ENCODE results near the gene NOS3. TPM values are rescaled to one million over a fixed set of nuclear protein-coding genes. Genes with fewer than 3 reads are reported as not detected.

The NOS3 gene
- total and polyA plus RNA-seq, 2 experiments from 2014 or later: 2.6 to 6.1 TPM

DNA sequence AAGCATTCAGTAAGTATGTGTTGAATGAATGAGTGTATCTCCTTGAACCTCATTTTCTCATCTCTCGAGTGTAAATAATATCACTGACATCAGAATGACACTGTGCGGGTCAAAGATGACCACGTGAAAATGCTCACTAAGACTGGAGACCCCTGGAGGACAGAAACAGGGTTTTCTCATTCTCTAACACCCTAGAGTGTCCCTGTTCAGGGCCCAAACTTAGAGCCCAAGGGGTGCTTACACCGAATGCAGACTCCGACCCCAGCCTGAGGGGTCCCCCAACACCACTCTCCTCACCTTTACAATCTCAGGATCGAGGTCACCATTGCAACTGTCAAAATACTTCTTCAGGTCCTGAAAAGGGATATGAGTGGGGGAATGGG is 65.5 kb downstream of the NOS3 start:
- H3K27me3 Mint-ChIP-seq (ENCODE audit: insufficient read depth, low read depth, poor library complexity): peaks cover 39% of the 10 kb centered on the region
- H3K27me3 ChIP-seq (ENCODE audit: insufficient read depth): peaks cover 35% of the 10 kb centered on the region
- no peak for DNase-seq (ENCODE audit: low spot score)
- H2AFZ ChIP-seq: no peak overlapping the region
- H3K36me3 Mint-ChIP-seq (ENCODE audit: low read depth): no peaks in the 10 kb centered on the region
- H3K36me3 ChIP-seq (ENCODE audit: insufficient read depth): no peaks in the 10 kb centered on the region
- peak overlapping the region; percentile 86 for H3K4me3 Mint-ChIP-seq
- H3K9me3 Mint-ChIP-seq: no peaks in the 10 kb centered on the region
- no peaks in the 10 kb centered on the region; the same call in 1 of the 2 replicates for H4K20me1 ChIP-seq (replicated peaks; ENCODE audit: insufficient read depth)
- H3K9me2 ChIP-seq (ENCODE audit: insufficient read depth): no peaks in the 10 kb centered on the region
- H3F3A ChIP-seq (replicated peaks; ENCODE audit: low read depth): peaks cover 6% of the 10 kb centered on the region; the same call in 1 of the 2 replicates
- H3K4me2 ChIP-seq: peak overlapping the region; percentile 94
- 0 out of 2 replicates have a peak, but pooled peaks cover 3% of the 10 kb centered on the region for H3K79me2 ChIP-seq (replicated peaks; ENCODE audit: insufficient read depth)
- H3K27ac Mint-ChIP-seq: no peak overlapping the region
- H3K4me1 Mint-ChIP-seq: peaks cover 37% of the 10 kb centered on the region
- peaks cover 23% of the 10 kb centered on the region for H3K4me1 ChIP-seq (ENCODE audit: insufficient read depth)
- peak overlapping the region; percentile 99; the same call in 1 of the 2 replicates for H3K4me3 ChIP-seq
- TF ChIP-seq, protein P1, sequence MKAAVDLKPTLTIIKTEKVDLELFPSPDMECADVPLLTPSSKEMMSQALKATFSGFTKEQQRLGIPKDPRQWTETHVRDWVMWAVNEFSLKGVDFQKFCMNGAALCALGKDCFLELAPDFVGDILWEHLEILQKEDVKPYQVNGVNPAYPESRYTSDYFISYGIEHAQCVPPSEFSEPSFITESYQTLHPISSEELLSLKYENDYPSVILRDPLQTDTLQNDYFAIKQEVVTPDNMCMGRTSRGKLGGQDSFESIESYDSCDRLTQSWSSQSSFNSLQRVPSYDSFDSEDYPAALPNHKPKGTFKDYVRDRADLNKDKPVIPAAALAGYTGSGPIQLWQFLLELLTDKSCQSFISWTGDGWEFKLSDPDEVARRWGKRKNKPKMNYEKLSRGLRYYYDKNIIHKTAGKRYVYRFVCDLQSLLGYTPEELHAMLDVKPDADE (IDR thresholded peaks at IDR 0.05): no peak
- TF ChIP-seq, protein P2, sequence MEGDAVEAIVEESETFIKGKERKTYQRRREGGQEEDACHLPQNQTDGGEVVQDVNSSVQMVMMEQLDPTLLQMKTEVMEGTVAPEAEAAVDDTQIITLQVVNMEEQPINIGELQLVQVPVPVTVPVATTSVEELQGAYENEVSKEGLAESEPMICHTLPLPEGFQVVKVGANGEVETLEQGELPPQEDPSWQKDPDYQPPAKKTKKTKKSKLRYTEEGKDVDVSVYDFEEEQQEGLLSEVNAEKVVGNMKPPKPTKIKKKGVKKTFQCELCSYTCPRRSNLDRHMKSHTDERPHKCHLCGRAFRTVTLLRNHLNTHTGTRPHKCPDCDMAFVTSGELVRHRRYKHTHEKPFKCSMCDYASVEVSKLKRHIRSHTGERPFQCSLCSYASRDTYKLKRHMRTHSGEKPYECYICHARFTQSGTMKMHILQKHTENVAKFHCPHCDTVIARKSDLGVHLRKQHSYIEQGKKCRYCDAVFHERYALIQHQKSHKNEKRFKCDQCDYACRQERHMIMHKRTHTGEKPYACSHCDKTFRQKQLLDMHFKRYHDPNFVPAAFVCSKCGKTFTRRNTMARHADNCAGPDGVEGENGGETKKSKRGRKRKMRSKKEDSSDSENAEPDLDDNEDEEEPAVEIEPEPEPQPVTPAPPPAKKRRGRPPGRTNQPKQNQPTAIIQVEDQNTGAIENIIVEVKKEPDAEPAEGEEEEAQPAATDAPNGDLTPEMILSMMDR (conservative IDR thresholded peaks at IDR 0.05; ENCODE audit: low read depth in 2 of 2): 0 out of 4 replicates have a peak, but pooled peaks of 1 of the 2 experiments have one; percentile 7
- ATAC-seq: no peak
- H3K27ac ChIP-seq (ENCODE audit: low read depth): no peak overlapping the region

GRCh38 chr7:151056666-151057505 is 66.1 kb downstream of the NOS3 start:
- Histone ChIP-seq H3K4me1 (ENCODE audit: insufficient read depth) (peaks cover 29% of the 10 kb centered on the region), H3K27ac (ENCODE audit: low read depth) (no peak overlapping the region), H2AFZ (peak overlapping the region; percentile 72; the same call in 1 of the 2 replicates), H3F3A (replicated peaks; ENCODE audit: low read depth) (peaks cover 12% of the 10 kb centered on the region), H4K20me1 (replicated peaks; ENCODE audit: insufficient read depth) (no peaks in the 10 kb centered on the region; the same call in 1 of the 2 replicates), H3K9me2 (ENCODE audit: insufficient read depth) (no peaks in the 10 kb centered on the region), H3K4me3 (peak overlapping the region; percentile 99), H3K4me2 (peak overlapping the region; percentile 94), H3K79me2 (replicated peaks; ENCODE audit: insufficient read depth) (0 out of 2 replicates have a peak, but pooled peaks cover 3% of the 10 kb centered on the region), H3K36me3 (ENCODE audit: insufficient read depth) (no peaks in the 10 kb centered on the region), H3K27me3 (ENCODE audit: insufficient read depth) (peaks cover 36% of the 10 kb centered on the region)
- peaks cover 43% of the 10 kb centered on the region for H3K4me1 Mint-ChIP-seq
- H3K4me3 Mint-ChIP-seq: peak overlapping the region; percentile 86
- H3K27ac Mint-ChIP-seq: no peak overlapping the region
- peaks cover 40% of the 10 kb centered on the region for H3K27me3 Mint-ChIP-seq (ENCODE audit: insufficient read depth, low read depth, poor library complexity)
- ATAC-seq (peak; percentile 8), DNase-seq (ENCODE audit: low spot score) (peak; percentile 76)
- H3K9me3 Mint-ChIP-seq: no peaks in the 10 kb centered on the region
- H3K36me3 Mint-ChIP-seq (ENCODE audit: low read depth): no peaks in the 10 kb centered on the region
- TF ChIP-seq REST (IDR thresholded peaks at IDR 0.05; ENCODE audit: unreplicated experiment) (no peak), POLR2AphosphoS5 (IDR thresholded peaks at IDR 0.05; ENCODE audit: low read depth) (no peak), EZH2phosphoT487 (IDR thresholded peaks at IDR 0.05; ENCODE audit: unreplicated experiment) (no peak)
- TF ChIP-seq, protein P3, sequence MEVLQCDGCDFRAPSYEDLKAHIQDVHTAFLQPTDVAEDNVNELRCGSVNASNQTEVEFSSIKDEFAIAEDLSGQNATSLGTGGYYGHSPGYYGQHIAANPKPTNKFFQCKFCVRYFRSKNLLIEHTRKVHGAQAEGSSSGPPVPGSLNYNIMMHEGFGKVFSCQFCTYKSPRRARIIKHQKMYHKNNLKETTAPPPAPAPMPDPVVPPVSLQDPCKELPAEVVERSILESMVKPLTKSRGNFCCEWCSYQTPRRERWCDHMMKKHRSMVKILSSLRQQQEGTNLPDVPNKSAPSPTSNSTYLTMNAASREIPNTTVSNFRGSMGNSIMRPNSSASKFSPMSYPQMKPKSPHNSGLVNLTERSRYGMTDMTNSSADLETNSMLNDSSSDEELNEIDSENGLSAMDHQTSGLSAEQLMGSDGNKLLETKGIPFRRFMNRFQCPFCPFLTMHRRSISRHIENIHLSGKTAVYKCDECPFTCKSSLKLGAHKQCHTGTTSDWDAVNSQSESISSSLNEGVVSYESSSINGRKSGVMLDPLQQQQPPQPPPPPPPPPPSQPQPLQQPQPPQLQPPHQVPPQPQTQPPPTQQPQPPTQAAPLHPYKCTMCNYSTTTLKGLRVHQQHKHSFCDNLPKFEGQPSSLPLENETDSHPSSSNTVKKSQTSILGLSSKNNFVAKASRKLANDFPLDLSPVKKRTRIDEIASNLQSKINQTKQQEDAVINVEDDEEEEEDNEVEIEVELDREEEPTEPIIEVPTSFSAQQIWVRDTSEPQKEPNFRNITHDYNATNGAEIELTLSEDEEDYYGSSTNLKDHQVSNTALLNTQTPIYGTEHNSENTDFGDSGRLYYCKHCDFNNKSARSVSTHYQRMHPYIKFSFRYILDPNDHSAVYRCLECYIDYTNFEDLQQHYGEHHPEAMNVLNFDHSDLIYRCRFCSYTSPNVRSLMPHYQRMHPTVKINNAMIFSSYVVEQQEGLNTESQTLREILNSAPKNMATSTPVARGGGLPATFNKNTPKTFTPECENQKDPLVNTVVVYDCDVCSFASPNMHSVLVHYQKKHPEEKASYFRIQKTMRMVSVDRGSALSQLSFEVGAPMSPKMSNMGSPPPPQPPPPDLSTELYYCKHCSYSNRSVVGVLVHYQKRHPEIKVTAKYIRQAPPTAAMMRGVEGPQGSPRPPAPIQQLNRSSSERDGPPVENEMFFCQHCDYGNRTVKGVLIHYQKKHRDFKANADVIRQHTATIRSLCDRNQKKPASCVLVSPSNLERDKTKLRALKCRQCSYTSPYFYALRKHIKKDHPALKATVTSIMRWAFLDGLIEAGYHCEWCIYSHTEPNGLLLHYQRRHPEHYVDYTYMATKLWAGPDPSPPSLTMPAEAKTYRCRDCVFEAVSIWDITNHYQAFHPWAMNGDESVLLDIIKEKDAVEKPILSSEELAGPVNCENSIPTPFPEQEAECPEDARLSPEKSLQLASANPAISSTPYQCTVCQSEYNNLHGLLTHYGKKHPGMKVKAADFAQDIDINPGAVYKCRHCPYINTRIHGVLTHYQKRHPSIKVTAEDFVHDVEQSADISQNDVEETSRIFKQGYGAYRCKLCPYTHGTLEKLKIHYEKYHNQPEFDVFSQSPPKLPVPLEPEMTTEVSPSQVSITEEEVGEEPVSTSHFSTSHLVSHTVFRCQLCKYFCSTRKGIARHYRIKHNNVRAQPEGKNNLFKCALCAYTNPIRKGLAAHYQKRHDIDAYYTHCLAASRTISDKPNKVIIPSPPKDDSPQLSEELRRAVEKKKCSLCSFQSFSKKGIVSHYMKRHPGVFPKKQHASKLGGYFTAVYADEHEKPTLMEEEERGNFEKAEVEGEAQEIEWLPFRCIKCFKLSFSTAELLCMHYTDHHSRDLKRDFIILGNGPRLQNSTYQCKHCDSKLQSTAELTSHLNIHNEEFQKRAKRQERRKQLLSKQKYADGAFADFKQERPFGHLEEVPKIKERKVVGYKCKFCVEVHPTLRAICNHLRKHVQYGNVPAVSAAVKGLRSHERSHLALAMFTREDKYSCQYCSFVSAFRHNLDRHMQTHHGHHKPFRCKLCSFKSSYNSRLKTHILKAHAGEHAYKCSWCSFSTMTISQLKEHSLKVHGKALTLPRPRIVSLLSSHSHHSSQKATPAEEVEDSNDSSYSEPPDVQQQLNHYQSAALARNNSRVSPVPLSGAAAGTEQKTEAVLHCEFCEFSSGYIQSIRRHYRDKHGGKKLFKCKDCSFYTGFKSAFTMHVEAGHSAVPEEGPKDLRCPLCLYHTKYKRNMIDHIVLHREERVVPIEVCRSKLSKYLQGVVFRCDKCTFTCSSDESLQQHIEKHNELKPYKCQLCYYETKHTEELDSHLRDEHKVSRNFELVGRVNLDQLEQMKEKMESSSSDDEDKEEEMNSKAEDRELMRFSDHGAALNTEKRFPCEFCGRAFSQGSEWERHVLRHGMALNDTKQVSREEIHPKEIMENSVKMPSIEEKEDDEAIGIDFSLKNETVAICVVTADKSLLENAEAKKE (CRISPR knock-in tag; IDR thresholded peaks at IDR 0.05): no peak

Data from GM23338 (cell line).